Upper lobe of left lung (tissue), 6 donors: ENCODE measurements around the gene PTN. TPM values are rescaled to one million over a fixed set of nuclear protein-coding genes. Genes with fewer than 3 reads are reported as not detected.
"Not testable (repeated sequence)": the region's sequence is repeated elsewhere in the genome, so short reads cannot be mapped to it uniquely, and the experiment has no call there.

Experiments
- ATAC-seq, 2 donors: fragments of 200-7000 bp; cut with Tn5 transposase; one replicate each; pipeline ENCODE4 v1.9.1; 2022; ENCODE audit warnings: mild to moderate bottlenecking in 2 of 2, moderate library complexity in 2 of 2; ENCODE audit not compliant: low FRiP score in 2 of 2
- DNase-seq, 2 donors: peaks; one replicate each; pipeline ENCODE4 v3.0.0-alpha.2; 2019 to 2020
- H3K27ac ChIP-seq, 4 donors: fragments of 200-600 bp; sonication (generic); one replicate each; pipeline ENCODE4 v1.5.1; 2016 to 2019
- H3K27me3 ChIP-seq, 4 donors: fragments of 200-600 bp; sonication (generic); one replicate each; pipeline ENCODE4 v1.5.1; 2017 to 2019
- H3K36me3 ChIP-seq, 4 donors: fragments of 200-600 bp; sonication (generic); one replicate each; pipeline ENCODE4 v1.5.1; 2016 to 2019
- H3K4me1 ChIP-seq, 4 donors: fragments of 200-600 bp; sonication (generic); one replicate each; pipeline ENCODE4 v1.5.1; 2018 to 2019
- H3K4me3 ChIP-seq, 4 donors: fragments of 200-600 bp; sonication (generic); one replicate each; pipeline ENCODE4 v1.5.1; 2017 to 2019; ENCODE audit warnings: mild to moderate bottlenecking in 2 of 4, moderate library complexity in 1 of 4
- H3K9me3 ChIP-seq, 4 donors: fragments of 200-600 bp; sonication (generic); one replicate each; pipeline ENCODE4 v1.5.1; 2018 to 2019
- EP300 ChIP-seq, 4 donors: sonication (generic); formaldehyde crosslinking; IDR thresholded peaks; one replicate each; pipeline ENCODE4 v1.5.1; 2017; ENCODE audit warnings: antibody characterized with exemption in 4 of 4, control low read depth in 2 of 4
- POLR2A ChIP-seq, 4 donors: fragments of 450-650 bp; IDR thresholded peaks; one replicate each; pipeline ENCODE4 v1.5.1; 2016 to 2017; ENCODE audit warnings: antibody characterized with exemption in 4 of 4, mild to moderate bottlenecking in 2 of 4
- POLR2AphosphoS5 ChIP-seq, 2 donors: sonication (generic); formaldehyde crosslinking; IDR thresholded peaks; one replicate each; pipeline ENCODE4 v1.5.1; 2017; ENCODE audit warnings: antibody characterized with exemption in 2 of 2
- WGBS, 2 donors: methylation state at CpG; one replicate each; pipeline ENCODE4 v1.1.5; 2017 to 2018; 5-methylcytosine and 5-hydroxymethylcytosine counted together
- small RNA-seq, 4 donors: library from RNA; depleted of rRNA; stranded (forward); fragments of <200 nt; gene quantifications; one replicate each; pipeline ENCODE3, GENCODE V24; 2016
- total RNA-seq, 6 donors: library from RNA; depleted of rRNA in 4 of 6; stranded (reverse); fragments of >200 nt in 4 of 6; gene quantifications; one replicate each; pipeline versions ENCODE4 v1.1.0 to v1.2.1, GENCODE V29; 2016 to 2021
- TF ChIP-seq, protein P1 (sequence below), 6 experiments: fragments of 450-650 bp in 4 of 6; fragments of 200-600 bp in 2 of 6; sonication (generic) in 2 of 6; IDR thresholded peaks; one replicate each; pipeline ENCODE4 v1.5.1; 2016 to 2019; ENCODE audit warnings: antibody characterized with exemption in 6 of 6
- donor health status: DM: no; HTN: no; CAD: no; lungs with moderate emphysema.
- donor health status: DM: no; HTN: yes; CAD: no; lungs with severe emphysema.

The PTN gene
- total RNA-seq, 6 donors from 2014 or later, result 2.4 to 10.3 (median 3.3) TPM

GRCh38 chr7:137204246-137204645 lies 139.3 kb downstream of the PTN start:
- TF ChIP-seq POLR2A (IDR thresholded peaks at IDR 0.05) (no peak), EP300 (IDR thresholded peaks at IDR 0.05) (no peak), POLR2AphosphoS5 (IDR thresholded peaks at IDR 0.05) (no peak)
- TF ChIP-seq, protein P1, sequence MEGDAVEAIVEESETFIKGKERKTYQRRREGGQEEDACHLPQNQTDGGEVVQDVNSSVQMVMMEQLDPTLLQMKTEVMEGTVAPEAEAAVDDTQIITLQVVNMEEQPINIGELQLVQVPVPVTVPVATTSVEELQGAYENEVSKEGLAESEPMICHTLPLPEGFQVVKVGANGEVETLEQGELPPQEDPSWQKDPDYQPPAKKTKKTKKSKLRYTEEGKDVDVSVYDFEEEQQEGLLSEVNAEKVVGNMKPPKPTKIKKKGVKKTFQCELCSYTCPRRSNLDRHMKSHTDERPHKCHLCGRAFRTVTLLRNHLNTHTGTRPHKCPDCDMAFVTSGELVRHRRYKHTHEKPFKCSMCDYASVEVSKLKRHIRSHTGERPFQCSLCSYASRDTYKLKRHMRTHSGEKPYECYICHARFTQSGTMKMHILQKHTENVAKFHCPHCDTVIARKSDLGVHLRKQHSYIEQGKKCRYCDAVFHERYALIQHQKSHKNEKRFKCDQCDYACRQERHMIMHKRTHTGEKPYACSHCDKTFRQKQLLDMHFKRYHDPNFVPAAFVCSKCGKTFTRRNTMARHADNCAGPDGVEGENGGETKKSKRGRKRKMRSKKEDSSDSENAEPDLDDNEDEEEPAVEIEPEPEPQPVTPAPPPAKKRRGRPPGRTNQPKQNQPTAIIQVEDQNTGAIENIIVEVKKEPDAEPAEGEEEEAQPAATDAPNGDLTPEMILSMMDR (IDR thresholded peaks at IDR 0.05), result no peak
- no peak overlapping the region for H3K4me3 ChIP-seq
- DNase-seq (no peak), ATAC-seq (no peak)
- H3K27ac ChIP-seq, result no peak overlapping the region
- H3K36me3 ChIP-seq, result no peaks in the 10 kb centered on the region
- 77 to 78% methylated on average over 4 of the region's 4 CpGs for WGBS, 2 donors
- no peaks in the 10 kb centered on the region for H3K9me3 ChIP-seq
- no peaks in the 10 kb centered on the region for H3K27me3 ChIP-seq
- no peaks in the 10 kb centered on the region for H3K4me1 ChIP-seq

DNA sequence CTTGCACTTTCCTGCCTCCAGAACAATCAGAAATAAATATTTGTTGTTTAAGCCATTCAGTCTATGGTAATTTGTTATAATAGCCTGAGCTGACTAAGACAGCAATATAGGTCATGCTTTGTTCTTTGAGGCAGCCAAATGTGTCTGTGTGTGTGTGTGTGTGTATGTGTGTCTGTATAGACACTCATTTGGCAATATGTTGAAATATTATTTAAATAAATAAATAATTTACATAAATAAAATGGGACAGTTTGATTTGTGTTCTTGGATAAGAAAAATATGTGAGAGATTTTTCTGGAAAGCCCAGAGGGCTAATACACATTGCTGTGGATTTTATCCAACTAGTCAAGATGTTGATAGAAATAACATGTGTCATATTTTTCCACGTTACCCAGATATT lies 140.2 kb downstream of the PTN start:
- no peak for ATAC-seq
- TF ChIP-seq EP300 (IDR thresholded peaks at IDR 0.05) (no peak), POLR2A (IDR thresholded peaks at IDR 0.05) (no peak), POLR2AphosphoS5 (IDR thresholded peaks at IDR 0.05) (no peak)
- TF ChIP-seq, protein P1 (IDR thresholded peaks at IDR 0.05), result no peak
- Histone ChIP-seq H3K4me1 (no peaks in the 10 kb centered on the region), H3K36me3 (no peaks in the 10 kb centered on the region), H3K27me3 (no peaks in the 10 kb centered on the region), H3K4me3 (no peak overlapping the region), H3K27ac (no peak overlapping the region), H3K9me3 (no peaks in the 10 kb centered on the region)
- DNase-seq, result no peak
- 50 to 54% methylated on average over 1 of the region's 1 CpG for WGBS, 2 donors

GRCh38 chr7:137196648-137197047 lies 146.9 kb downstream of the PTN start:
- DNase-seq (no peak), ATAC-seq (no peak)
- TF ChIP-seq POLR2AphosphoS5 (IDR thresholded peaks at IDR 0.05) (no peak), POLR2A (IDR thresholded peaks at IDR 0.05) (no peak), EP300 (IDR thresholded peaks at IDR 0.05) (no peak)
- TF ChIP-seq, protein P1 (IDR thresholded peaks at IDR 0.05), result no peak
- H3K9me3 ChIP-seq, result no peaks in the 10 kb centered on the region
- 62 to 72% methylated on average over 1 of the region's 1 CpG for WGBS, 2 donors
- no peak overlapping the region for H3K27ac ChIP-seq
- no peaks in the 10 kb centered on the region for H3K4me1 ChIP-seq
- H3K27me3 ChIP-seq, result no peaks in the 10 kb centered on the region
- H3K36me3 ChIP-seq, result no peaks in the 10 kb centered on the region
- no peak overlapping the region for H3K4me3 ChIP-seq

DNA sequence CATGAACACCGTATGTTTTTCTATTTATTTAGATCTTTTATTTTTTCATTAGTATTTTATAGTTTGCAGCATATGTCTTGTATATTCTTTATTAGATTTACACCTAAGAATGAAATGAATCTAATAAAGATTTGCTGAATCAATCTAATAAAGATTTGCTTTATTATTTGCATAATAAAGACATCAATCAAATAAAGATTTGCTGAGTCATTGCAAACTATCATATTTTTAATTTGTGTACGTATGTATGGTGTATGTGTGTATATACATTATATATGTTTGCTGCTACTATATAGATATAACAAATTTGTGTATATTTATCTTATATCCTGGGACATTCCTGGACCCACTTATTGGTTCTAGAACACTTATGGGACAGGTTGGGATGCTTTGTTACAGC lies 147.5 kb downstream of the PTN start:
- WGBS, 2 donors, result 84 to 87% methylated on average over 2 of the region's 2 CpGs
- Histone ChIP-seq H3K36me3 (no peaks in the 10 kb centered on the region), H3K9me3 (no peaks in the 10 kb centered on the region), H3K4me3 (no peak overlapping the region), H3K27me3 (no peaks in the 10 kb centered on the region), H3K27ac (no peak overlapping the region), H3K4me1 (no peaks in the 10 kb centered on the region)
- DNase-seq (no peak), ATAC-seq (no peak)
- no peak for TF ChIP-seq POLR2A (IDR thresholded peaks at IDR 0.05)
- TF ChIP-seq POLR2AphosphoS5 (IDR thresholded peaks at IDR 0.05), result no peak
- TF ChIP-seq, protein P1 (IDR thresholded peaks at IDR 0.05), result no peak
- no peak for TF ChIP-seq EP300 (IDR thresholded peaks at IDR 0.05)

GRCh38 chr7:137181619-137182018 lies 161.9 kb downstream of the PTN start:
- WGBS, 2 donors, result 94 to 97% methylated on average over 25 of the region's 25 CpGs
- not testable (repeated sequence) for H3K9me3 ChIP-seq, H3K27me3 ChIP-seq, H3K27ac ChIP-seq, H3K4me3 ChIP-seq, H3K4me1 ChIP-seq, H3K36me3 ChIP-seq, ATAC-seq
- peak in 1 of 2 donors; percentile 32 for DNase-seq

Small RNA genes within 50 kb of the gene (small RNA-seq; reads per million reads assigned to genes)
- 0 to 0.88 (median 0.38) reads per million in 4 donors for gene RF00136
